Erythroblast (primary cell): Measurements from ENCODE around the gene TMEM267.

ENCODE experiments used
- GATA1 ChIP-seq: IDR thresholded peaks from 2 replicates; pipeline ENCODE4 v1.6.1; 2011; ENCODE audit warnings: low read depth, mild to moderate bottlenecking, control low read depth, low read length, moderate library complexity
- POLR2A ChIP-seq: IDR thresholded peaks from 2 replicates; pipeline ENCODE4 v1.6.1; 2011; ENCODE audit warnings: mild to moderate bottlenecking, low read length

- TF ChIP-seq POLR2A (no peak), GATA1 (no peak)
Observed at GRCh38 chr5:43497311-43498104, 13.8 kb upstream of the TMEM267 start.
